ENCODE results near the gene DLGAP4.

DLGAP4 gene

DNA sequence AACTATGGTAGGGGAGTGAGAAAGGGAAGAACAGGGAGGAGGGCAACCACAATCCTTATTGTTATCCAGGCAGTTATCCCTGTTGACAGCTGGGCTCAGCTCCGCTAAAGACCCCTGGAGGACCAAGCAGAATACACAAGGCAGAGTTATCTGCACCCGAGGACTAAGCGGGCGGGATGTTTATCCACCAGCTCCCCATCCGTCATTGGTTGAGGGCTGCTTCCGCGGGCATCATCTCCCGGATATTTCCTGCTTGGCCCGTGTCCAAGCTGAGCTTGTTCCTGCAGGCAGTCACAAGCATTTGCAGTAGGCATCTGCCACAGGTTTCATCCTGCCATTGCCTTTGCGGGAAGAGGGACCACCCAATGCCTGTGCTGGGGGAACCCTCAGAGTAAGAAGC lies 102.1 kb downstream of the DLGAP4 start:
- DNase-seq (ENCODE audit: low read depth), result no peak

DNA sequence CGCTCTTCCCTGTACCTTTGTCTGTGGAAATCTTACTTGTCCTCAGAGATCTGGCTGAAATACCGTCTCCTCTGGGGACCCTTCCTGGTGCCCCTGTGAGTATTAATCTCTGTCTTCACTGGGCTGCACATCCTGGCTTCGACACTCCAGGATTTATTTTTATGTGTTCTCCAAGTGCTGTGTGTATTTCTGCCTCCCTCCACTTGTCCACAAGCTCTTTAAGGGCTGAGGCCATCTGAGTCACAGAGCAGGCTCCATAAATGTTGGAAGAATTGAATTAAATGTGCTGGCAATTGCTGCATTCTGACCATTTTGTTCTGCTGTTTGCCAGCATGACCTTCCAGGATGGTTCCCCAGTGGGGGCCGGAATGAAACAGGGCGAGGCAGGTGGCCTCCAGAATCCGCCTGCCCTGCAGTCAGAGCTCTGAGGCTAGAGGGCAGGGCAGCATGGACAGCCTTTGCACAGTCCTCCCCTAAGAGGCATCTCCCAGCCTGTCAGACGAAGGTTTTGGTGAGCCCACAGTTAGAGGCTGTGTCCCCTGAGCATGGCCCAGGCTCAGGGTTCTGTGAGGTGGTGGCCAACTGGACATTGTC lies 105.8 kb downstream of the DLGAP4 start:
- DNase-seq (ENCODE audit: low read depth), result no peak

DNA sequence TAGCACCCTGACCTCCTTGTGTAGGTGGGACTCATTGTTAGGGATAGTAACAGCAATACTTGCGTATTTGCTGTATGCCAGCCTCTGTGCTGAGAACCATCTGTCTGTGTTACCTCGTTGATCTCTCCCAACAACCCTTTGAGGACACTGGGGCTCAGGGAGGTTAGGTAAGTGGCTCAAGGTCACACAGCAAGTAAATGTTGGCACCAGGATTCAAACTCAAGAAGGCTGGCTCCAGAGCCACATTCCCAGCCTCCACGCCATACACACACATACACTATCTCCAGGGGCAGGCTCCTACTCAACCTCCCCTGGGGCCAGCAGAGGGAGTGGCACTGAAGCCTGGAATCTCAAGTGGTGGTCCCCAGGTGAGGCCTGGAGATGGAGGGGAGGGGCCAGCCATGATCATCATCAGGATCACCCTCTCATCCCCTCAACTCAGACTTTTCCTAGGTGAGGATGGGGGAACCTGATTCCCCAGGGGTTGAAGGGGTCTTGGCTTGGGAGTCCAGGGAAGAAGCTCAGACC lies 109.4 kb downstream of the DLGAP4 start:
- no peak for DNase-seq (ENCODE audit: low read depth)

DNA sequence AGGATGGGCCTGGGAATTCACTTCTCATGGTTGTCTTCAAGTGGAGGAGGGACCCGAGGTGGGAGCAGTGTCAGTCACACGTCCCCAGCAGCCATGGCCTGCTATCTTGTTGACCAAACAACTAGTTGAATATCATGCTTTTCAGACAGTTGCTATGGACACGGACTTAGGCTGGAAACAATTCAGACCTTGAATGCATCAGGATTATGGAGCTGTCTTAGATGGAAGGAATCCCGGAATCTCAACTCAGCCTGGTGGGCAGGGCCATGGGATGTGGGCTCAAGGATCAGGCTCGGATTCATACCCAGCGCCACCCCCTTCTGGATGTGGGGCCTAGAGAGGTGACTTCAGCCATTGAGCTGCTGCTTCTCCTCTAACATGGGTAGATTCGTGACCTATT lies 112.6 kb downstream of the DLGAP4 start:
- DNase-seq (ENCODE audit: low read depth), result no peak

DNA sequence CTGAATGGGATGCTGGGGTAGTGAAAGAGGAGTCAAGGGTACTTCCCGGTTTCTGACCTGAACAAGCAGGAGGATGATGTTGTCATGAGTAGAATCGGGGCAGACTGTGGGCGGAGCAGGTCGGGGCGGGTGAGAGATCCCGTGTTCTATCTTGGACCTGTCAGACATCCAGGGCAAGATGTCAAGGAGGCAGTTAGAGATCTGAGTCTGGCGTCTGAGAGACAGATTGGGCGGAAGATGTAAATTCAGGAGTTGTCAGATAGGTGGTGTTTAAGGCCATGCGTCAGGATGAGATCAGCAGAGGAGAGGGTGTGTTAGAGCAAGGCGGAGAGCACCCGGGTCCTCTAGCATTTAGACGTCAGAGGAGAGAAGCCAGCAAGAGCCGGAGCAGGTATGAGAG lies 115.5 kb downstream of the DLGAP4 start:
- DNase-seq (ENCODE audit: low read depth), result no peak

DNA sequence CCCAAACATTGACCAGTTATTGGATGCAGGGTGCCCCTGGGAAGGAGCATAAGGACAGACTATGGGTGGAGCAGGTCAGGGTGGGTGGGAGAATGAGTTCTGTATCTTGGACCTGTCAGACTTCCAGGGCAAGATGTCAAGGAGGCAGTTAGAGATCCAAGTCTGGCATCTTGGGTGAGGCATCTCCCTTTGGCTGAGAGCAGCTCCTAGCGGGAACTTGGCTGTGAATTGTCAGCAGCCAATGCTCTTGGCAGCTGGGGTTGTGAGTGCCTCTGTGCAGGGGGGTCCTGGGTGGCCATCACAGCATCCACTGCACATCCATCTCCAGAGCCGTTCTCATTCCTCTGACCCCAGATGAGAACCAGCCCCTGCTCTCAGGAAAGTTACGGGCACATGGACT lies 118.2 kb downstream of the DLGAP4 start:
- no peak for DNase-seq (ENCODE audit: low read depth)

DNA sequence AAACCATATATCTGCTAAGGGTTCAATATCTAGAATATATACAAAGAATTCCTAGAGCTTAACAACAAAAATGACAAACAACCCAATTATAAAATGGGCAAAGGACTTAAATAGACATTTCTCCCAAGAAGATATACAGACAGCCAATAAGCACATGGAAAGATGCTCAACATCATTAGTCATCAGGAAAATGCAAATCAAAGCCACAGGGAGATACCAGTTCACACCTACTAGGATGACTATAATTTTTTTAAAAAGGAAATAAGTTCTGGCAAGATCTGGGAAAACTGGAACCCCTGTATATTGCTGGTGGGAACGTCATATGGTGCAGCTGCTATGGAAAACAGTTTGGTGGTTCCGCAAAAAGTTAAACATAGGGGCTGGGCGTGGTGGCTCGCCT lies 119.0 kb downstream of the DLGAP4 start:
- DNase-seq (ENCODE audit: low read depth), result no peak

DNA sequence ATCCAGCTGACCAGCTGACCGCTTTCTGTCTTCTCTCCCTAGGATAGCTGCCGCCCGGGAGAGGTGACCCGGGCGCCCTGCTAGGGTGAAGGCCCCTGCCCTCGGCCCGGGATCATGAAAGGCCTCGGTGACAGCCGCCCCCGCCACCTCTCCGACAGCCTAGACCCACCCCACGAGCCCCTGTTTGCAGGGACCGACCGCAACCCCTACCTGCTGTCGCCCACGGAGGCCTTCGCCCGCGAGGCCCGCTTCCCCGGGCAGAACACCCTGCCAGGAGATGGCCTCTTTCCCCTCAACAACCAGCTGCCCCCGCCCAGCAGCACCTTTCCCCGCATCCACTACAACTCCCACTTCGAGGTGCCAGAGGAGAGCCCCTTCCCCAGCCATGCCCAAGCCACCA lies 125.5 kb downstream of the DLGAP4 start:
- DNase-seq (ENCODE audit: low read depth), result no peak

DNA sequence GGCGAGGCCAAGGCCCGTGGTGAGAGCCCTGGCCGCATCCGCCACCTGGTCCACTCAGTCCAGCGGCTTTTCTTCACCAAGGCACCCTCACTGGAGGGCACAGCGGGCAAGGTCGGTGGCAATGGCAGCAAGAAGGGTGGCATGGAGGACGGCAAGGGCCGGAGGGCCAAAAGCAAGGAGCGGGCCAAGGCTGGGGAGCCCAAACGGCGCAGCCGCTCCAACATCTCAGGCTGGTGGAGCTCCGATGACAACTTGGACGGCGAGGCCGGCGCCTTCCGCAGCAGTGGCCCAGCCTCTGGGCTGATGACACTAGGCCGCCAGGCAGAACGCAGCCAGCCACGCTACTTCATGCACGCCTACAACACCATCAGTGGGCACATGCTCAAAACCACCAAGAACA lies 126.0 kb downstream of the DLGAP4 start:
- DNase-seq (ENCODE audit: low read depth), result no peak

DNA sequence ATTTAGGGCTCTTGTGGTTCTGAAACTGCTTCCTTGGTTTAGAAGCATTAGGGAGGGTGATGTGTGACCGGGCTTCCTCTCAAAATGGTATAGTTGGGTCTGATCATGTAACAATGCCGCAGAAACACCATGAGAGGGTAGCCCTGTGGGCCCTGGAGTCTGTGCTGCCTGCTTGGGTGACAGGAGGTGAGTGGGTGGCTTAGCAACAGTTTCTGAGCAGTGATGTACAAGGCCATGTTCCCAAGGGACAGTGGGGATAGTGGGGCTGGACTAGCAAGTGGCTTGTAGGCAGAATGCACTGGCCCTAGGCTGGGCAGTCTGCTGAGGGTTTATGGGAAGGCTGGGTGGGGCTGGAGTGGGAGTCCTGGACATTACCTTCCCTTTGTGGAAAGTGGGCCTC lies 128.2 kb downstream of the DLGAP4 start:
- DNase-seq (ENCODE audit: low read depth), result no peak

DNA sequence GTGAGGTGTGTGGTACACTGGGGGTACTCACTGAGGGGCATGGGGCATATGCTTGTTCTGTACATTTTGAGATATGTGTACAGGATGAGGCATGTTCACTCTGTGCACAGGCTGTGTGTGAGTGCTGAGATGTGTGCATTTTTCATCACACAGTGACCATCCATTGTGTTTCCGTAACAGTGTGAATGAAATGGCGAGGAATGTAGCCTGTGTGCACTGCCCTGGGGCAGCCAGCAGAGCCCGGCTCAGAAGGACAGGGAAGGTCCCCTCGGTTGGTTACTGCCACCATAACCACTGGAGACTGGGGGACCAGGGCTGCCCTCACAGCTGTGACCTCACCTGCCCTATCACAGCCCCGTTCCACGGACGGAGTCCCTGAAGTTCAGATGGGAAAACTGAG lies 129.0 kb downstream of the DLGAP4 start:
- DNase-seq (ENCODE audit: low read depth), result no peak

DNA sequence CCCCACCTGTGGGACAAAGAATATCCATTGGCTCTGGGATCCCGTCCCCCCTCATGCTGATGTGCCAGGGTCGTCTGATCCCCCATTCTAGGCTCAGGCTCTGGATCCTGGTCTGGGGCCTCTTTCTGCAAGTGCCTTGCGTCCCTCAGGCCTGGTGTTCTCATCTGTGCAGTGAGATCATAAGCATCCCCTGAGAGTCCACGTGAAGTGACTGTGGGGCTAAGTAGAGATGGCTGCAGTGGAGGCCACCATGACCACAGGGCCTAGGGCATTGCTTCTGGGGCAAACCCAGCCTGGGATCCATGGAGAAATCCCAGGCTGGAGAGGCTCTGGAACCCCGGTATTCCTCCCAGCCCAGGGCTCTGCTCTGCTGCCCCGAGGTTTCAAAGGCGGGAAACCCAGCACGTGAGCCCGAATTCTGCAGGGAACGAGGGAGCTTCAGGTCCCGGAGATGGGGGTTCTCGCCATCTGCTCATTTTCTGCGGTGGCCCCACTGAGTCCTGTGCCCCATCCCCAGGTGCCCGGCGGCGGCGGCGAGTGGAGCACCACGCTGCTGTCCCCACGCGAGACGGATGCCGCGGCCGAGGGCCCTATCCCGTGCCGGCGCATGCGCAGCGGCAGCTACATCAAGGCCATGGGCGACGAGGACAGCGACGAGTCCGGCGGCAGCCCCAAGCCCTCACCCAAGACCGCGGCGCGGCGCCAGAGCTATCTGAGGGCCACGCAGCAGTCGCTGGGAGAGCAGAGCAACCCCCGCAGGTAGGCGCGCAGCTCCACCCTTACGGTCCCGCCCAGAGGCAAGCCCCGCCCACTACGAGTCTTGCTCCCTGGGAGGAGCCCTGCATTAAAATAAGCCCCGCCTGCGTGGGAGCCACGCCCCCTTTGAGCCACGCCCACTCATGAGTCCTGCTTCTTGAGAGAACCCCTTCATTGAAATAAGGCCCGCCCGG lies 129.7 kb downstream of the DLGAP4 start:
- peak; percentile 83 for DNase-seq (ENCODE audit: low read depth)

DNA sequence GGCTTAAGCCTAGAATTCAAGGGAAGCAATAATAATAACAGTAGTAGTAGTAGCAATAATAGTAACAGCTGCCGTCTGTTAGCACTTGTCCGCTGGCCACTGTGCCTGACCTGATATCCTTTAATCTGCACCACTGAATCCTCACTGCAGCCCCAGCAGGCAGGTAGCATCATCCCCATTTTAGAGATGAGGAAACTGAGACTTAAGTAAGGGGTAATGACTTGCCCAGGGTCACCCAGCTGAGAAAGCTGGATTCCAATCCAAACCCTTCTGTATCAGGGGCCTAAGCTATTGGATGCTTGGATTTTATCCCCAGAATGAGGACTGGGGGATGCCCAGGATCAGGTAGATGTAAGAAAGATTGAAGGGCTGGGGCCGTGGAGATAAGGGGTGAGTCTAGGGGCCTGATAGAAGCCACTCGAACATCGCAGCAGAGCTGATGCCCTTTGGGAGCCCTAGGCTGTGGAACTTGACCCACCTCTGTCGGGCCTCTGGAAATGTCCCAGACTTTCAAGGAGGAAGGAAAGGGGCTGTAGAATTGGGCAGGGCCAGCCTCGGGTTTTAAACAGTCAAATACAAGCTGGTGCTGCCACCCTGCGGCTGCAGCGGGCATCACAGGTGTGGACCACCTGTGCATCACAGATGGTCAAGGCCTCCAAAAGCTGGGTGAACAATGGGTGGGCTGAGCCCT lies 133.0 kb downstream of the DLGAP4 start:
- peak; percentile 60 for DNase-seq (ENCODE audit: low read depth)

DNA sequence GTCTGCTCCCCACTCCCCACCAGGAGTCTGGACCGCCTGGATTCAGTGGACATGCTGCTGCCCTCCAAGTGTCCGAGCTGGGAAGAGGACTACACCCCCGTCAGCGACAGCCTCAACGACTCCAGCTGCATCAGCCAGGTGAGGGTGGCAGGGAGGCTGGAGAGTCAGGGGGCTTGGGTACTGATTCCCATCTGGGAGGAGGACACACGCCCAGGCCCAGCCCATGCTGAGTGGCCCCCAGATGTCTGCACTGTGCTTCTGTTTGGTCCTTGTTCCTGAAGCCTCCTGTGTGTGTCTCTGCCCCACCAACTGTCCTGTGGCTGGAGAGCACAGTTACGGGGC lies 133.6 kb downstream of the DLGAP4 start:
- no peak for DNase-seq (ENCODE audit: low read depth)

DNA sequence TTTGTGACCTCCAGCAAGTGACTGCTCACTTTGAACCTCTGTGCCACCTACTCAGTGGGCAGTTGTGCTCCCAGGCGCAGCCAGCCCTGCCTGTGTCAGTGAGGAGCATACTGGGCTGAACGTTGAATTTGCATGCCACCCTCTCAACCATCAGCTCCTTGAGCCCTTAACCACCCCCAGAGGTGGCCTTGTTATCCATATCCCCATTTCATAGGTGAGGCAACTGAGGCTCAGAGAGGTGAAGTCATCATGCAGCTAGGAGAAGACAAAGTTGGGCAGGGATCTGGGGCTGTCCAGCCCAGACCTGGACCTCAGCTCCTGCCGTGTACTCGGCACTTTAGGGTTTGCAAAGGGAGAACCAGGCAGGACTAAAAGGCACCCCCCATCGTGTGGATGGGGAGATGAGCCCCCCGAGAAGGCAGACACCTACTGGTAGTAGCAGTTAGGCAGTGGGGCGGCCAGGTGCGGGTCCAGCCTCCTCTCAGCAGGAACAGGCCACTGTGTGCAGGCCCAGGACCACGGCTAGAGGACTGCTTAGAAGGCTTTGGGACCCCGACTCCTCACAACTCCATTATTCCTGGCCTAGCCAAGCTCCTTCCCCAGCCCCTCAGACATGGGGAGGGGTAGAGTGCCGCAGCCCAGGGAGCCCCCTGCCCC lies 134.4 kb downstream of the DLGAP4 start:
- DNase-seq (ENCODE audit: low read depth), result no peak

DNA sequence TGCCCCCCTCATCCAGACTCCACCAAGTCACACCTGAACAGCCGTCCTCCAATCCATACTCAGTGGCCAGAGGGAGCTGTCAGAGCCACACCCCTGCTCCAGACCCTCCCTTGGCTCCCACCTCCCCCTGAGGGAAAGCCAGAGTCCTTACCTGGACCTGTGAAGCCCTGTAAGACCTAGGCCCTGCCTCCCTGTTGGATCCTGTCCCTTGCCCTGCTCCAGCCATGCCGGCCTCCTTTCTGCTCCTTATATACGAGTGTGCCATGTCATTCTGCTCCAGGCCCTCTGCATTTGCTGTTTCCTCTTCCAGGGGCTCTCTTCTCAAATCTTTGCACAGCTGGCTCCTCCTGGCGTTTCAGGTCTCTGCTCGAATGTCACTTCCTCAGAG lies 134.9 kb downstream of the DLGAP4 start:
- DNase-seq (ENCODE audit: low read depth), result no peak

DNA sequence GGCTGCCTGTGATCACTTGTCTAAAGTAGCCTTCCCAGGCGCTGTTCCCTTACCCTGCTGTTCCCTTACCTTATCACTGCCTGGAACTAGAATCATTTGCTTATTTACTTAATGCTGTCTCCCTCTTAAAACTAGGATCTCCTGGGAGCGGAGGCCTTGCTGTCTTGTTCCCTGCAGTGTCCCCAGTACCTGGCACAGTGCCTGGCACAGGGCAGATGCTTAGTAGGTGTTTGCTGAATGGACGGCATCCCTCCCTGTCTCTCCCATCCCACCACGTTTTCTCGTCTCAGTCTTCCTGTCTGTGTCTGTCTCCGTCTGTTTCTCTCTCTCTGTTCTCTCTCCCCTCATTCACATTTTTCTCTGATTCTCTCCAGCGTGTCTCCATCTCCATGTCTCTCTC lies 135.3 kb downstream of the DLGAP4 start:
- no peak for DNase-seq (ENCODE audit: low read depth)

DNA sequence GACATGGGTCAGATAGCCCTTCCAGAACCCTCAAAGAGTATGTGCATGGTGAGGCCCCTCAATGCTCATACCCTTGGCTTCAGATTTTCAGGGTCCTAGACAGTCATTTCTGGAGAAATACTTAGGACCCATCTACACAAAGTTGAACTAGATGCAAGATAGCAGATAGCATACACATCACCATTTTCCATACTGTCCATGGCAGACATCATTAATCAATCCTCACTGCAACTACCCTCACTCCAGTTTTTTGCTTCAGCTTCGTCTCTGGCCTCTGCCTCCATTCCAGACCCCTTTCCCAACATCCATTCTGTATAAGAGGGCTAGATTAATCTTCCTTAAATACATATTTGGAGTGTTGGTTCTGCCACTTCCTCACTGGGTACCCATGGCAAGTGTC lies 139.7 kb downstream of the DLGAP4 start:
- DNase-seq (ENCODE audit: low read depth), result no peak

DNA sequence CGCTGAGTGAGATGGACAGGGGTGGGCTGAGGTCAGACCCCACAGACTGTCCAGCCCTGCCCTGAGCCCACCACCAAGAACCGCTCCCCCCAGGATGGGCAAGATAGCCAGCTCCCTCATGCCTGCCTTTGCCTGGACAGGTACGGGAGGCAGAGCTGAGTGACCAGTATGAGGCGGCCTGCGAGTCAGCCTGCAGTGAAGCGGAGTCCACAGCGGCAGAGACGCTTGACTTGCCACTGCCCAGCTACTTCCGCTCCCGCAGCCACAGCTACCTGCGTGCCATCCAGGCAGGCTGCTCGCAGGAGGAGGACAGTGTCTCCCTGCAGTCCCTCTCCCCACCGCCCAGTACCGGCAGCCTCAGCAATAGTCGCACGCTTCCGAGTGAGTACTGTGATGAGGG lies 140.4 kb downstream of the DLGAP4 start:
- DNase-seq (ENCODE audit: low read depth), result no peak

DNA sequence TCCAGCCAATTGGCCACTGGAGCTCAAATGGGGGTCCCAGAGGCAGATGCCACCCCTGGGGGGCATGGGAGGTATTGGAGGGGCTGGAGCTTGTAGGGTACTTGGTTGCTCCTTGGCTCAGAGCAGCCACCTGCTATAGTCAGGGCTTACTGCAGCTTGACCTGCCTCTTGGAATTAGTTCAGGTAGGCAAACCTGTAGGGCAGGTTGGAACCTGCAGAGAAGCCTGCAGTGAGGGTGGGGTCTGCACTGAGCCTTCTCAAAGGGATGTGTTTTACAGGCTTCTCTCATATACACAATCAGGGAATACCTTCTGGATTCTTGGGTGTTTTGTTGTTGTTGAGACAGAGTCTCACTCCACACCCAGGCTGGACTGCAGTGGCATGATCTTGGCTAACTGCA lies 141.0 kb downstream of the DLGAP4 start:
- DNase-seq (ENCODE audit: low read depth), result no peak

DNA sequence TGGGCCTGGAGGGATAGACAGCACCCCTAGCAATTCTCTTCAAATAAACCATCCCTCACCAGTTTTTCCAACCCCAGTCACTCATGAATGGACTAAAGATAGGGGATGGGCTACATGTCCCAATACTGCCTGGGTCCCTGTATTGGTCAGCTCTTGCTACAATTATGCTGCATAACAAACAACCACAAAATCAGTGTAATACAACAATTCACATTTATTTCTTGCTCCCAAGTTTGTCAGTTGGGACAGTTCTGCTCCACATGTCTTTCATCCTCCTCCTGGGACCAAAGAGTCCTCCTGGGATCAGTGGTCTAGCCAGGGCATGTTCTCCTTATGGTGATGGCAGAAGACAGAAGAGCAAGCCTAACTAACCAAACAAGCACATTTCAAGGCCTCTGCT lies 143.5 kb downstream of the DLGAP4 start:
- DNase-seq (ENCODE audit: low read depth), result no peak

DNA sequence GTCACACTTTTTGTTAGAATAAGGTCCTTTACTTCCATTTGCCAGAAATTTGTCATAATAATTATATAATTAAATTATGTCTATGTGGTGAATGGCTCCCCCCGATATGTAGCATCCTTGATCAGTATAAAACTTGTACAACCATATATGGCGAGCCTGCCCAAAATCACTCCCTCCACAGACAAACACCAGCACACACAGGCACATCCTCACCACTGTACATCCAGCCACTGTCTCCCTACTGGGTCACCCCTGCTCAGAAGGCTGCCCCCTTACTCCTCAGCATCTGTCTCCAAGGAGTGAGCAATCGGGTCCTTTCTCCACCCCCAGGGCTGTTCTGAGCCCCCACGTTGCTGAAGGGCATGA lies 148.2 kb downstream of the DLGAP4 start:
- no peak for DNase-seq (ENCODE audit: low read depth)

Data from activated T-cell treated with anti-CD3 and anti-CD28 coated beads for 48 hours (primary cell).